ENCODE measurements around the gene PLCB1. TPM values are rescaled to one million over a fixed set of nuclear protein-coding genes. Genes with fewer than 3 reads are reported as not detected.

The PLCB1 gene
- total and polyA plus RNA-seq, 10 of the 15 experiments (the other 5 are each of a cell fraction or from before 2014, with no cell fraction given), result 0.05 to 5.3 (median 0.17) TPM; not detected in 1

DNA sequence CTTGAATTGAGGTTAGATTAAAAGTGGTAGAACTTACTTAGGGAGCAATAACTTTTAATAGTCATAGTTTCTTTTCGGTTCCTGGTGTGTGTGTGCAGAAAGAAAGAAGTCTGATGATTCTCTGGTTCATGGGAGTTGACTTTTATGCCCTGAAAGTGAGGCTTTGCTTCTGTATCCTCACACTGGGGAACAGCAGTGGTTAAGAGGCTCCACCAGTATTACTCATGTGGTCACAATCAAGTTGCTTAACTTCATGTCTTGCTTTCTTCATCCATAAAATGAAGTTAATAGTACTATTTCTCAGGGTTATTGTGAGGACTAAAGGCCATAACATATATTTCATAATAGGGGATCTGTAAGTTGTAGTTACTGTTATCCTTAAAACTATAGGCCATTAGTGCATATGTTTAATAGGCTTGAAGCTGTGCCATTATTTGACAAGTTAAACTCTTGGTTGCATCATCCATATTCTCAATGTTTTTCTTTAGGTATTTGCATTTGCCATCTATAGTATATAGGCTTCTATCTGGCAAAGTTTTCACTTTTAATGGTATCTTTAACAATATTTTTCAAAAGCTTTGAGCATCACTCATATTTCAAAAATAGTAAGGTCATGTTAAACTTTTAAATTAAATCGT is 262.4 kb downstream of the PLCB1 start (continued):
- TF ChIP-seq USF1 (IDR thresholded peaks at IDR 0.05; ENCODE audit: borderline replicate concordance, extremely low read length, insufficient read depth, low read depth, low read length), result no peak
- TF ChIP-seq EED (IDR thresholded peaks at IDR 0.05; ENCODE audit: low read depth), result no peak
- peak; percentile 65 for TF ChIP-seq MTA2 (IDR thresholded peaks at IDR 0.05; ENCODE audit: low read depth)
- no peak for TF ChIP-seq SIN3A (IDR thresholded peaks at IDR 0.05; ENCODE audit: low read depth, low read length)
- no peak for TF ChIP-seq MTA3 (IDR thresholded peaks at IDR 0.05; ENCODE audit: borderline replicate concordance, low read length)
- TF ChIP-seq JUNB (IDR thresholded peaks at IDR 0.05), result peak; percentile 22; the same call in 1 of the 2 replicates
- TF ChIP-seq PAX5 (IDR thresholded peaks at IDR 0.05; ENCODE audit: borderline replicate concordance, low read depth, low read length), result peak; percentile 16; the same call in 1 of the 2 replicates
- peak; percentile 52; the same call in 1 of the 2 replicates for TF ChIP-seq NFIC (IDR thresholded peaks at IDR 0.05; ENCODE audit: low read depth, low read length)
- no peak for TF ChIP-seq CHD4 (IDR thresholded peaks at IDR 0.05)
- TF ChIP-seq ZNF384 (IDR thresholded peaks at IDR 0.05; ENCODE audit: borderline replicate concordance, low read depth, low read length), result no peak
- TF ChIP-seq BCLAF1 (IDR thresholded peaks at IDR 0.05), result no peak
- TF ChIP-seq MEF2A (IDR thresholded peaks at IDR 0.05; ENCODE audit: insufficient read depth, low read depth, low read length), result no peak
- TF ChIP-seq NFYB (IDR thresholded peaks at IDR 0.05; ENCODE audit: insufficient read depth, low read depth, low read length), result no peak
- no peak for TF ChIP-seq SKIL (IDR thresholded peaks at IDR 0.05; ENCODE audit: low read depth, poor library complexity, severe bottlenecking)
- no peak for TF ChIP-seq RAD21 (IDR thresholded peaks at IDR 0.05; ENCODE audit: insufficient read depth, low read depth, low read length)
- TF ChIP-seq PRDM15 (CRISPR knock-in tag; IDR thresholded peaks at IDR 0.05), result no peak
- TF ChIP-seq HDGF (IDR thresholded peaks at IDR 0.05), result no peak
- TF ChIP-seq, protein P1, sequence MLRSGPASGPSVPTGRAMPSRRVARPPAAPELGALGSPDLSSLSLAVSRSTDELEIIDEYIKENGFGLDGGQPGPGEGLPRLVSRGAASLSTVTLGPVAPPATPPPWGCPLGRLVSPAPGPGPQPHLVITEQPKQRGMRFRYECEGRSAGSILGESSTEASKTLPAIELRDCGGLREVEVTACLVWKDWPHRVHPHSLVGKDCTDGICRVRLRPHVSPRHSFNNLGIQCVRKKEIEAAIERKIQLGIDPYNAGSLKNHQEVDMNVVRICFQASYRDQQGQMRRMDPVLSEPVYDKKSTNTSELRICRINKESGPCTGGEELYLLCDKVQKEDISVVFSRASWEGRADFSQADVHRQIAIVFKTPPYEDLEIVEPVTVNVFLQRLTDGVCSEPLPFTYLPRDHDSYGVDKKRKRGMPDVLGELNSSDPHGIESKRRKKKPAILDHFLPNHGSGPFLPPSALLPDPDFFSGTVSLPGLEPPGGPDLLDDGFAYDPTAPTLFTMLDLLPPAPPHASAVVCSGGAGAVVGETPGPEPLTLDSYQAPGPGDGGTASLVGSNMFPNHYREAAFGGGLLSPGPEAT (IDR thresholded peaks at IDR 0.05; ENCODE audit: low read depth), result 0 out of 2 replicates have a peak, but pooled peaks have one; percentile 26
- TF ChIP-seq SP1 (IDR thresholded peaks at IDR 0.05; ENCODE audit: low read depth, low read length), result no peak
